GM23248 (cell line): Measurements from ENCODE around the gene MRPL24.

Experiments
- EZH2 ChIP-seq: fragments of 200-600 bp; sonication (generic); IDR thresholded peaks from 2 replicates; pipeline ENCODE4 v1.6.1; 2018; ENCODE audit warnings: antibody characterized with exemption, mild to moderate bottlenecking; ENCODE audit not compliant: insufficient read depth, poor library complexity, severe bottlenecking
- EZH2phosphoT487 ChIP-seq: fragments of 200-600 bp; sonication (generic); IDR thresholded peaks from 2 replicates; pipeline ENCODE4 v1.6.1; 2018; ENCODE audit warnings: antibody characterized with exemption, moderate library complexity, mild to moderate bottlenecking, low read depth; ENCODE audit not compliant: insufficient read depth

GRCh38 chr1:156727492-156727891 is 13.4 kb downstream of the MRPL24 start:
- TF ChIP-seq EZH2: no peak
- TF ChIP-seq EZH2phosphoT487: no peak
